SKM-1 treated with dmso at 0.1 percent for 144 hours (cell line): ENCODE measurements around the gene PYY.
"Not testable (repeated sequence)": the region's sequence is repeated elsewhere in the genome, so short reads cannot be mapped to it uniquely, and the experiment has no call there.

ENCODE experiments used
- DNase-seq: peaks from one replicate; lab custom pipeline; 2025; ENCODE audit not compliant: unreplicated experiment; lab: John Stamatoyannopoulos, UW

PYY gene

GRCh38 chr17:43979011-43979410 is 25.3 kb upstream of the PYY start:
- DNase-seq, result no peak

- no peak for DNase-seq
These were observed 24.3 kb upstream of the PYY start for GRCh38 chr17:43978078-43978477.

- no peak for DNase-seq
These were observed 23.5 kb upstream of the PYY start for GRCh38 chr17:43976963-43977837.

- no peak for DNase-seq
These were observed 22.2 kb upstream of the PYY start for GRCh38 chr17:43975898-43976297.

- DNase-seq, result no peak
These were observed 20.9 kb upstream of the PYY start for GRCh38 chr17:43974382-43975266.

DNA sequence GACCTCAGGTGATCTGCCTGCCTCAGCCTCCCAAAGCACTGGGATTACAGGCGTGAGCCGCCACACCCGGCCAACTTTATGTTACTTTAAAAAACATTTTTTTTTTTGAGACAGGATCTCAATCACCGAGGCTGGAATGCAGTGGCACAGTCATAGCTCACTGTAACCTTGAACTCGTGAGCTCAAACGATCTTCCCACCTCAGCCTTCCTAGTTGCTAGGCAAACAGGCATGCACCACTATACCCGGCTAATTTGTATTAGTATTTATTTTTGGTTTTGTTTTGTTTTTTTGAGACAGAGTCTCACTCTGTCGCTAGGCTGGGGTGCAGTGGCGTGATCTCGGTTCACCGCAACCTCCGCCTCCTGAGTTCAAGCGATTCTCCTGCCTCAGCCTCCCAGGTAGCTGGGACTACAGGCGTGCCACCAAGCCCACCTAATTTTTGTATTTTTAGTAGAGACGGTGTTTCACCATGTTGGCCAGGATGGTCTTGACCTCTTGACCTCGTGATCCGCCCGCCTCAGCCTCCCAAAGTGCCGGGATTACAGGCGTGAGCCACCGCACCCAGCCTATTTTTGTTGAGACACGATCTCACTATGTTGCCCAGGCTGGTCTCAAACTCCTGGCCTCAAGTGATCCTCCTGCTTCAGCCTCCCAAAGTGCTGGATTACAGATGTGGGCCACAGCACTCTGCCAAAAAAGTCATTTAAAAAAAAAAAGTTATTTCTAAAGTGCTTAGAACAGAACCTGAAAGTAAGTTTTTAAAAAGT is 18.9 kb upstream of the PYY start:
- not testable (repeated sequence) for DNase-seq

GRCh38 chr17:43971436-43971835 is 17.7 kb upstream of the PYY start:
- DNase-seq, result not testable (repeated sequence)

GRCh38 chr17:43970366-43970765 is 16.6 kb upstream of the PYY start:
- no peak for DNase-seq

DNA sequence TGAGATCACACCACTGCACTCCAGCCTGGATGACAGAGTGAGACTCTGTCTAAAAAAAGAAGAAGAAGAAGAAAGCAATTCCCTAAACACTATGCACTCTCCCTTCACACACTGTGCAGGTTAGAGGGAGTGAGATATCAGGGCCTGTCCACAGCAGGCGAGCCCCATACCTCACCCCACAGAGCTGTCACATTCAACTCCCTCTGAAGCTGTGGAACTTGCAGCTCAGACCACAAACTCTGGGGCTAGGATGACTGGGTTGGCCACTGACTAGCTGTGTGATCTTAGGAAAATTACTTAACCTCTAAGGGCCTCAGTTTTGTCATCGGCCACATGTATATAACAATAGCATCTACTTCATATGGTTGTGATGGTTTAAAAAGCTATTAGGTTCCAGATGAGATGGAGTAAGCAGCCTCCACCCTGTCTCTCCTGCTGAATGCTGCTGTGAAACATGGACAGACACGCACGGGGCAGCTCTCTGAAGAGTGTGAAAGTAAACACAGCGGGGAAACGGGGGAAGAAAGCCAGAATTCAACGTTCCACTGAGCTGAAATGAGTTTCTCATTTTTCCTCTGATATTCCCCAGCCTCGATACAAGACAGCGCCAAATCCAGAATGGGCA is 13.6 kb upstream of the PYY start:
- no peak for DNase-seq

- DNase-seq, result no peak
These were observed 12.5 kb upstream of the PYY start for GRCh38 chr17:43966276-43966675.

GRCh38 chr17:43962479-43962878 is 8.7 kb upstream of the PYY start:
- no peak for DNase-seq

DNA sequence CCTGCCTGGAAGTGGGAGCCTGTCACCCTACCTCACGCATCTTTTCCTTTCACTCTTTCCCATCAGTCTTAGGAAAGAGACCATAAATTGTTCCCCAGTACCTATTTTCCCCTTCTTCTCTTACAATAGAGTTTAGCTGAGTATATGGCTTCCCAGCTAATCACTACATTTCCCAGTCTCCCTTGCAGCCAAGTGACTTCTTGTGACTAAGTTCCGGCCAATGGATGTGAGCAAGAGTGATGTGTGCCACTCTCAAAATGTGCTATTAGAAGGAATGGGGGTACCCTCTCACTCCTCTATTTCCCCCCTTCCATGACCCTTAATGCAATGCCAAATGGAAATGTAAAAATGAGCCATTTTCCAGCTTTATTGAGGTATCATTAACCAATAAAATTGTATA is 8.2 kb upstream of the PYY start:
- no peak for DNase-seq

DNA sequence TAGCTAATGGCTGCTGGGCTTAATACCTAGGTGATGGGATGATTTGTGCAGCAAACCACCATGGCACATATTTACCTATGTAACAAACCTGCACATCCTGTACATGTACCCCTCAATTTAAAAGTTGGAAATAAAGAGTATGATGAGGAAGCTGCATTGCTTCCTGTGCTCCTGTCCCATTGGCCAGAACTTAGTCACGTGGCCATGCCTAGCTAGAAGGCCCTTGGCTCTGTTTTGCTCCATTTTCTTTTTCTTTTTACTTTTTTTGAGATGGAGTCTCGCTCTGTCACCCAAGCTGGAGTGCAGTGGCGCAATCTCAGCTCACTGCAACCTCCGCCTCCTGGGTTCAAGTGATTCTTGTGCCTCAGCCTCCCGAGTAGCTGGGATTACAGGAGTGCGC is 7.6 kb upstream of the PYY start:
- DNase-seq, result not testable (repeated sequence)

DNA sequence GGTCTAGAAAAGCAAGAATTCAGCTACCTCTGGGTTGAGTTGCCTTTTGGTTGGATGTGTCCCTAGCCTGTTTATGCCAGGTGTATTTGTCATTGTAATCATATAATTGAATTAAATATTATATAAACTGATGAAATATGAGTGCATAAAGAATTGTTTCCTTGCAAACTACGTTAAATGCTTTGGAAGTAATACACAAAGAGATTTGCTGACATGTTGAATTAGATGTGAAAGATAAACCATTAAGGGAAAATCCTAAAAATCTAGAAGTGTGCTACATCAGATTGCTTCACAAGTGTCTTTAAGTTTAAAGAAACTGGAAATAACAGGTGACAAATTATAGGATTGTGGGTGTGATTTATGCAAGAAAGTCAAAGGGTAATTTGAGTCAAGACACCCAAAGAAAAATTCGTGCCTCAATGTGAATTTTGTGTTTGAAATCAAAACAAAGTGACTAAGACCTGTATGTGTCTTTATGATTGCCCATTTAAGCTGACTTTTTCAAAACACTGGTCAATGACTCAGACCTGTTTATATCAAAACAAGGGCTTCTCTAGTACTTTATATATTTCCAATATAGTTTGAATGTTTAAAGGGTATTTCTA is 5.1 kb upstream of the PYY start:
- no peak for DNase-seq

- no peak for DNase-seq
These were observed 2.5 kb upstream of the PYY start for GRCh38 chr17:43956222-43956621.

GRCh38 chr17:43952724-43953666 is 745 bp downstream of the PYY start:
- DNase-seq, result no peak

DNA sequence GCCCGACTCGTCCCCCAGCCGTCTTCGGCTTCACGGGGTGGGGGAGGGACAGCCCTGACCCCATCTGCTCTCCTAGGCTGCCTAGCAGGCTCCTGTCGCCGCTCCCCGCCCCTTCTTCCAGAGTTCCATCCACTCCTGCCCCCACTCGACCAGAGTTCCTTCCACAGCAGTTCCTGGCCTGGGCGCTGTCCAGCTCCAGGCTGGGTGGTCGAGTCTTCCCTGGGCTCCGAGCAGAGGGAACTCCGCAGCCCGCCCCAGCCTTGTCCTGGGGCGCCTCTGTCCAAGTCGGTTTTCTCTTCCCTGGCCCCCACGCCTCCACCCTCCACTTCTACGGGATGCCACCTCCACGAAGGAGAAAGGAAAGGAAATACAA is 1.4 kb downstream of the PYY start:
- no peak for DNase-seq

DNA sequence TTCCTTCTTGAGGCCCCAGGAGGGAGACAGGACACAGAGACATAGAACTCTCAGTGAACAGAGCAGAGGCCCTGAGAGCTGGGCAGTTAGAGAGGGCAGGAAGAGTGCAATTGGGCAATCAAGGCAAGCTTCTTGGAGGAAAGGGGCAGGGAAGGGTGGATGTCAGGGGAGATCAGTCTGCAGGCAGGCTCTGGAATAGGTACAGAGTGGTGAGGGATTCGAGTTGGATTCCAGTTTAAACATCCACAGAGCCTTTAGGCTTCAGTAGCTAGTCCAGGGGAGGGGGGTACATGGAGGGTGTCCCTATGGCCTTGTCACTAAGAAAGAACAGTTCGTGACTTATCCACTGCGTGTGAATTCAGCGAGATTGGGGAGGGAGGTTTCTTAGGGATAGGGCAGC is 2.0 kb downstream of the PYY start:
- no peak for DNase-seq

DNA sequence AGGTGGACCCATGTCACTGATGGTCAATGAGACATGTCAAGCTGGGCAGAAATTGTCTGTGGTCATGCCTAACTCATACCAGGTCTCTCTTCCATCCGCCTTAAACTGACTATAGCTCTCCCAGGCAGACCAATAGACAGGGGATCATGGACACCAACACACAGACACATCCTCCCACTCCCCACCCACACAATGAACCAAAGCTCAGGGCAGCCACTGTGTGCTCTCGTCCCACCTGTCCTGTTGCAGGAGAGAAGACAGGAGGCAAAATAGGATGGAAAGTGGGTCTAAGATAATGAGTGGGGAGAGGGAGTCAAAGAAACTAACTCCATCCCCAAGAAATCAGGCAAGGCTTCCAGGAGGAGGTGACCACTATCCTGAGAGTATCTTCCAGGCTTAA is 3.2 kb downstream of the PYY start:
- no peak for DNase-seq
